GM19099 (cell line): ENCODE results near the gene ANKUB1.

ENCODE experiments used
- POLR2A ChIP-seq: IDR thresholded peaks from 3 replicates; pipeline ENCODE4 v1.6.1; 2011; ENCODE audit warnings: low read depth; ENCODE audit not compliant: insufficient read length; ENCODE audit errors: extremely low read depth

ANKUB1 gene

DNA sequence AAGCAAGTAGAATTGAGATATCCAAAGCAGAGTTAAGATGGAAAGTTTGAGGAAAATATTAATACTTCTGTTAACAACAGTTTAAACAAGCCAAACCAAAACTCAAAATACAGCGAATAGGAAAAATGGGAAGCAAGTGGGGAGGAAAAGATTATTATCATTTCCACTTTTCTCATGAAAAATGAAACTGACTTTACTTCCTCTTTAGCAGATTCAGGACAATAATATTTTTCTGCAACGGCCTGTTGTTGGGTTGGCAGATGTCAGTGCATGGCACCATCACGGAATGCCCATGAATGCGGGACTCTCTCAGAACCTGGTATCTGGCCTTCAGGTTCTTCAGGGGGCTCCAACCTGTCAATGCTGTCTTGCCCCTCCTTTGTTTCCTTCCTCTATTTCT is 11.1 kb downstream of the ANKUB1 start:
- TF ChIP-seq POLR2A, result no peak

DNA sequence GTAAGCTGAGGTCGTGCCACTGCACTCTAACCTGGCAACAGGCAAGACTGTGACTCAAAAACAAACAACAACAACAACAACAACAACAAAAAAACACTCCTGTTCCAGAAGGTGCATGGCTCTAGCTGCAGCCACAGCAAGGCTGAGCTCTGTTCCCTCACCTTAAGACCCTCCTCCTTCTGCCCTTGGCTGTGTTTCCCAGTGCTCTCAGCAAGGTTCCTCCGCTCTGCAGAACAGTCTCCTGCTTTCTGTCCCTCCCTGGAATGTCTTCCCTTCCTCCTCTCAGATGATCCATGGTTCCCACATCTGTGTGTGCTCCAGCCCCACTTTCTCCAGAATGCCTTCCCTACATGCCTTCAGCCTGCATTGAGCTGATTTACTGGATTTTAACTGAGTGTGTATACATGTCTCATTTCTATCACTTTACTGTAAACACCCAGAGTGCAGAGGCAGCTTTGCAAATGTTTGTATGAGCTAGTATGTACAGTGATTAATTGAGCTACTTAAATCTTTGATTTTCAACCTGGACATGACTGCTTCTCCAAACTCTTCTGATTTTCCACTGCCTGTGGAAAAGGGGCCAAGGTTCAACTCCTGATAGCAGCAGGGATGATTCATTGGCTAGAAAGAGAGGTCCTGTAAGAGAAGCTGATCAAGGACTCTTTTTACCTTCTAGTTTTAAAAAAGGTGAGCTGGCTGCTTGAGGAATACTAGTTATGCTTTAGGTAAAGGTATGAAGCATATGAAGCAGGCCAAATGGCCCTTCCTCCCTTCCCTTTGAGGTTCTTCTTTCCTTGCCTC is 14.7 kb downstream of the ANKUB1 start:
- TF ChIP-seq POLR2A, result no peak

DNA sequence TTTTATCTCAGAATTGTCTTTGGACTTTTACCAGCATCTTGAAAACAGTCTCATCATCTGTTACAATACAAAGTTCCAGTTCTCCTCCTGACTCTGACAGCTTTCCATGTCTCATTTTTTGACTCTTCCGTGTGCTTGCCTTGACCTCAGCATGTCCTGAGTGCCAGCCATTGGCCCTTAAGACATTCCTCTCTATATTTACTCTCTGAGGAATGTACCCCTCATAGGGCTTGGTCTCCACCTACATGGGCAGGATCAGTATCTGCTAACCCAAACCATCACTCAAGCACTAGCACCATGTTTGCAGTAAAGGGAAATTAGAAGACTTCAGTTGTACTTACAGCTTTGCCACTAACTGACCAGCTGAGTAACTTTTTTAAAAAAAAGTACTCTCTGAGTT is 16.2 kb downstream of the ANKUB1 start:
- TF ChIP-seq POLR2A, result no peak

DNA sequence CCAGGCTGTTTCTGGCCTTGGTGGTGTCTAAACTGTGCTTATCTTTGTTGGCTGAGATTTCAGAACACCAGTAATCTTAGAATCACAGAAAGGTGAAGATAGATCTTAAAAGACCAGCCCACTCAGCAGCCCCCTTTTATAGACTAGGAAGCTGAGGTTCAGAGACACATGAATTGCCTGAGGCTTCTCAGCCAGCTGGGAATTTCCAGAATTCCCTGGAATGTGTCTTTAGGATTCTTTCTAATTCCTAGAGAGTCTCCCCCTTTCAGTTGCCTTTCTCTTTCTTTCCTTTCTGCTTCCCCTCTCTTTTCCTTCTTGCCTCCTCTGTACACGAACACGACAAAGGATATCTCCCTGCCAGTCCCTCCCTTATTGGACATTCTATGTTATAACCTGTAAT is 19.5 kb downstream of the ANKUB1 start:
- no peak for TF ChIP-seq POLR2A

DNA sequence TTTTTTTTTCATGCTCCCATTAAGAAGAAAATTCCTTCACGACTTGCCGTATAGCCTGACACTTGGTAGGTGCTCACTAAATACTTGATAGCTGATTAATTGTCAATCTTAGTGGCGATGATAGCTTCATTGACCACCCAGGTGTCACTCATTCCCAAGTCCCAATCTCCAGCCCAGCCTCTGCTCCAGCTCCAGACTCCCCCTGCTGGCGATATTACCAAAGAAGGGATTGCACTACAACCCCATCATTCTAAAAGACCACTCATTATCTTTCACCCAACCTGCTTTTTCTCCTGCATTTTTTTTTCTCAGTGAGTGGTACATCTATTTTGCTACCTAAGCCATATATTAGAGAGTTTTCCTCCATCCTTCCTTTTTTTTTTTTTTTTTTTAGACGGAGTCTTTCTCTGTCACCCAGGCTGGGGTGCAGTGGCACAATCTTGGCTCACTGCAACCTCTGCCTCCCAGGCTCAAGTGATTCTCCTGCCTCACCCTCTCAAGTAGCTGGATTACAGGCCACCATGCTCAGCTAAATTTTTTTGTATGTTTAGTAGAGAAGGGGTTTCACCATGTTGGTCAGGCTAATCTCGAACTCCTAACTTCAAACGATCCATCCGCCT is 20.6 kb downstream of the ANKUB1 start:
- no peak for TF ChIP-seq POLR2A

DNA sequence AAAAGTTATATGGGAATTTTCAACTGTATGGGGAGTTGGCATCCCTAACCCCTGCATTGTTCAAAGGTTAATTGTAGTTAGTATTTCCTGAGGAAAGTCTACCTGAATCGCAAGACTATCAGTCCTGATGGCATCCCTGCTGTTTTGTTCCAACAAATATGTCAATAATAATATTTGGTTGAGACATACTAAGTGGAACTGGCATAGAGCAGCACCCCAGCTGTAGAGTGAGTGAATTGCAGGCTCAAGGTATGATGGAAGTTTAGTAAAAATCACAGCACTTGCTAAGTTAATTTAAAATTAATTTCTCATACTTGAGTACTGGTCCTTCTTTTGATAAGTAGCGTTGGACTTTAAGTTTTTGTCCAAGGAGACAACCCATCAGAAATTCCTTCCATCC is 22.1 kb downstream of the ANKUB1 start:
- no peak for TF ChIP-seq POLR2A

DNA sequence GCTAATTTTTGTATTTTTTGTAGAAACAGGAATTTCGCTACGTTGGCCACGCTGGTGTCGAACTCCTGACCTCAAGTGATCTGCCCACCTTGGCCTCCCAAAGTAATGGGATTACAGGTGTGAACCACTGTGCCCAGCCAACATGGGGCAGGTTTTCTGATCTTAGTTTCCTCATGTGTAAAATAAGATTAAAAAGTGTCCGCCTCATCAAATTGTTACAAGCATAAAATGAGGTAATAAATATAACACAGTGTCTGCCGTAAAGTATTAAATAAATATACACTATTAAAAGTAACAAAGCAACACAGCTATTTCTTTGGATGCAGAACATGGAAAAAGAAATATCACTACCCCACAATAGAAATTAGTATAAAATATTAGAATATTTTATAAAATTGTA is 23.6 kb downstream of the ANKUB1 start:
- TF ChIP-seq POLR2A, result no peak

DNA sequence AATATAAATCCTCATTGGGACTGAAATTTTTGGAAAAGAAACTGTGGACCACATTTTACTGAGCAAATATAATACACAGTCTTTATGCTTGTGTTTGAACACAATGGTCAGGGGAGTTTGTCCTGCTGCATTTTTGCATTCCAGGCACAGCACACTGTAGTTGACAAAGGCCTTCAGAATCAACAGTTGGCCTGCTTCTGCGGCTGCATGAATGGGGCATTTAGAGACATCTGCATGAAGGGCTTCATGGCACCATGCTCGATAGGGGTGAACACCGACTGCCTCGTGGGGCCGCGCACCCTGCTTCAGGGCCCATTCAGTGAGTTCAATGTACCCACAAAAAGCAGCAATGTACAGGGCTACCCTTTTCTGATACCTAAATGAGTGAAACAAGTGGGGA is 24.6 kb downstream of the ANKUB1 start:
- TF ChIP-seq POLR2A, result no peak

DNA sequence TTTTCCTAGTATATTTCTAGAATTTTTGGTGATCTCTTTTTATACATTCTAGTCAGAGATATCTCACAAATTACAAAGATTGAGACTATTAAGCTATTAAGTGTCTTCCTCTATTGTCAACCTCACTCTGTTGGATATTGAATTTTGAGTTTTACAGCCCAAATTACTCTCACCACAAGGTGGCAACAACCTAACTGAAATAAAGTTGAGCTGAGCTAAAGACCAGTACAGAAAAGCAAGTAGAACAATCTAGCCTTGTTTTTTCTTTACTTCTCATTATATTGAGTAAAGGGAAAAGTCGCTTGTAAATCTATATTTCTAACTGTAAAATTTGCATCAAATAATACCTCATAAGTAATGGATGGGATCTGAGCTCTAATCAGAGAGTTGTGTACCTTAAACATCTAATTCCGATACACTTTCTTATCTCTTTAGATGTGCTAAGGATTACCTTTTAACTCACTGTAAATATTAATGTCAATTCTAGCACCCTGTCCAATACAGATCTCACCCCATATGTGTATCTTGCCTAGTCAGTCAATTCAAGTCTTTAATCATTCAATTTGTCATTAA is 26.5 kb downstream of the ANKUB1 start:
- no peak for TF ChIP-seq POLR2A

DNA sequence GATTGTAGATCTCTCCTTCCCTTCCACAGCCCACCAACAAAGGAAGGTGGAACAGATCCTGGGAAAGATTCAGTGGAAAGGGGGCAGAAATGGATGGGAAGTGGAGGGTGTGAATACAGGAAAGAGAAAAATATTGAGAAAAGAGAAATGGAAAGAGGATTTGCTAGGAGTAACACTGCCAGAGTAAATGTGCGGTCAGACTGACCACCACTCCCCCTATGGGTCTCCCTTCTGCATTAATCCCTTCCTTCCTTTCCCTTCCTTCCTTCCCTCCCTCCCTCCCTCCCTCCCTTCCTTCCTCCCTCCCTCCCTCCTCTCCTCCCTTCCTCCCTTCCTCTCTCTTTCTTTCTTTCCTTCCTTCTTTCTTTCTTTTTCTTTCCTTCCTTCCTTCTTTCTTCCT is 28.1 kb downstream of the ANKUB1 start:
- no peak for TF ChIP-seq POLR2A

DNA sequence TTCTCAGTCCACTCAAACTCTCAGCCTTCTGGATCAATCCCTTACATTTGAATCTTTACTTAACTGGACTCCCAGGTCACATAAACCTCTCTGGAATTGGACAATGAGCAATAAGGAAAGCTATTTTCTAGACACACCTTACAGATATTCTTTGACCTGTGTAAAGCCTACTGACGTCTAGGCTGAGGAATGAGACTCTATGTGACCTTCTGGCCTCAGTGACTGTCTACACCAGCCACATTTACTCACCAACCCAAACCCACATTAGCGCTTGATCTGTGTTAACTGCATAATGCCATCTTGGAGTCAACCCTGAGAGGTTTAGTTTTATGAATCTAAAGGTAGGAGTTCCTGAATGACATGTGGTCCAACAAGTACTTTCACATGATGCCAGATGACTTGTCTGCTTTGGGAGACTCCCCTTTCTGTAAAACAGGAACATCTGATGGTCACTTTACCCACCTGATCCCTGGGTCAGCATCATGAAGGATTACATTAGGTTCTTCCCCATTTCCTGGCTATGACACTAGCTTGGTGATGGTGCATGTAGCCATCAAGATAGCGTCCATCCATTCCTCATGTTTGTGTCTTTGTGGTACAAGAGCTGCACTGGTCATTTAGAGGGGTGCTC is 28.7 kb downstream of the ANKUB1 start:
- no peak for TF ChIP-seq POLR2A

DNA sequence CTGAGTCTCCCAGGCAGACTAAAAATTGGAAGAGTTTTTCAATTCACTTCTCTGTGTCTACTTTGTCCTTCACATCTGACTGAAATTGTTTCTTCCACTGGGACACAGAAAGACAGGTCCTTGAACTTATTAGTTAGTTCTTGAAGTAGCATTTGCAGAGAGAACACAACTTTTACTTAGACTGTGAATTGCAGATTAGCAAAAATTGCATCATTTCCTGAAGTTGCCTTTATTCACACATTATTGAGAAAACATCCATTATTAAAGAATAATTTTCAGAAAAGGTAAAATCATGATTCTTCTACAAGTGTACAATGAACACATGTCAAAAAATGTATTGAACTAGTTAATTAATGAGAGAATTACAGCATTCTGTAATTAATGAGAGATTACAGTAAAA is 38.6 kb downstream of the ANKUB1 start:
- TF ChIP-seq POLR2A, result no peak

DNA sequence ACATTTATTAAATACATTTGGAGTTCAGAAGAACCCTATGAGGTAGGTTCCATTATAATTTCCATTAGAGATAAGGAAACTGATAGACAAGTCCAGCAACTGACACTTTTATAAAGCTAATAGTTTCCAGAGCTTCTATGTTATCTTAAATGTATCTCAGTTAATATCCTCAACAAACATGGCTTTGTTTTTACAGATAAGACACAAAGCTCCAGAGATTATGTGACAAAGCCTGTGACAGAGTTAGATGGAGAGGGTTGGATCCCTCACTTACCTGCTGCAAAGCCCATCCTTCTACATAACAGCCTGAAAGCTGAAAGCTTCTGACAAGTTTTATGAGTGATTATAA is 39.6 kb downstream of the ANKUB1 start:
- TF ChIP-seq POLR2A, result no peak

DNA sequence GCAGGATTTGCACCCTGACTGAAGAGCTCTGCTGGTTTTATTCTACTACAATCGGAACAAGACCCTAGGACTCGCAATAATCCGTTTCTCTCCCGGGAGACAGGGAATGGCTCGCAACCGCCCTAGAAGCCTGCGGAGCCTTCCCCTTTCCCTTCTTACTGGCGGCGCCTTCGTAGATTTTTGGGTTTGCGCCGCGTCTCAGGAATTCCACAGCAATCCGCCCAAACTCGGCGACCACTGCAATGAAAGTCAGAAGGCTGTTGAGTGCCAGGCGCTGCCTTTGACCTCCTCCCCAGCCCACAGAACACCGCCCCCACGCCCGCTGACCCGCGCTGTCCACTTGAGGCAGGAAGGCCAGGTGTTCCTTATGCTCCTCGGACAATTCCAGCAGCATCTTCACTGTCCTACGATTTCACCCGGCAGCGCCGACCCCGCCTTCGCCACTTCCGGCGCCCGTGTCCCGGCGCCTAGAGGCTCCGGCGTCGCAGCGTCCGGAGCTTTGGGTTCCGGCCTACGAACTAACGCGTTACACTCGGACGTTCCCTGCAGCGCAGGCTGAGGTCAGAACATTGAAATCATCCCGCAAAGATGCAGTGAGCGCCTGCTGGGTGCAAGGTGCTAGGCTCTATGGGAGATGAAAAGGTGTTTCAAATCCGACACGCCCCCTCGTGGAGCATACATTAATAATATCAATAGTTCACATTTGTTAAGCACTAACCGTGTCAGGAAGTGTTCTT is 40.1 kb downstream of the ANKUB1 start, which contains the start of gene COMMD2:
Gene COMMD2, minus strand, starts transcription at position 439 of the 737 bp plus-strand sequence. Its CDS starts 45 bp downstream, at position 394.
- peak; percentile 92 for TF ChIP-seq POLR2A

DNA sequence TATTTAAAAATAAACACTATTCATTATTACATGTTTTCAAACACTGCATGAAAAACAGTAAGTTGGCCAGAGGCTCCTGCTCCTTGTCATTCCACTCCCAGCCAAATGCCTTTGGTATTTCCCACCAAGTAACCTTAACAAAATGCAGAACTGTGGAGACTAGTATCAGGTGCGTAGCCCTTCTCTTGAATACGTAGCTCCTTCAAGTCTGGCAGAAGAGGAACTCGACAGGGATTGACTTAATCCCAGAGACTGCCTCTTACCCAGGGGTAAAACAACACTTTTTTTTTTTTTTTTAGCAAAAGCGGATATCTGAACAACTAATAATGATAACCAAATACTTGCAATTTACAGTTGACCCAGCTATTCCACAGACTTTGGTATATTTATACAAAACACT is 40.8 kb downstream of the ANKUB1 start:
- TF ChIP-seq POLR2A, result no peak
